A549 (cell line): ENCODE measurements around the gene RNF207. TPM values are rescaled to one million over a fixed set of nuclear protein-coding genes. Genes with fewer than 3 reads are reported as not detected.

Experiments
- ATAC-seq, 2 experiments: fragments of 200-7000 bp in 1 of 2; fragments of >200 bp in 1 of 2; cut with Nextera tagmentation in 1 of 2; cut with Tn5 transposase in 1 of 2; 3 replicates each; pipeline versions ENCODE4 v1.8.0 to v1.9.1; 2018 to 2020; ENCODE audit warnings: mild to moderate bottlenecking in 1 of 2, moderate library complexity in 1 of 2
- CTCF ChIA-PET: fragments of 300-600 bp; sonication (Branson Sonifier 250); formaldehyde crosslinking; extraction: SDS; loops from one replicate; lab custom pipeline; 2021; ENCODE audit warnings: antibody characterized with exemption, inconsistent platforms; lab: Yijun Ruan, JAX
- POLR2A ChIA-PET: fragments of 350-600 bp; formaldehyde crosslinking; extraction: SDS; loops from one replicate; lab custom pipeline; 2021; ENCODE audit warnings: antibody characterized with exemption, inconsistent platforms; lab: Yijun Ruan, JAX
- DNase-seq, 2 experiments: peaks; one replicate each; pipeline versions ENCODE4 v3.0.0 to v3.0.0-alpha.2; 2011 to 2016; ENCODE audit warnings: low read depth in 1 of 2, low spot score in 1 of 2
- FAIRE-seq: peaks from 2 replicates; lab custom pipeline; 2011; peaks lifted over from hg19 to GRCh38; lab: Jason Lieb, UNC
- H3K27ac ChIP-seq, 2 experiments: fragments of >200 bp; sonication (Bioruptor Twin); formaldehyde crosslinking; 3 replicates each; pipeline ENCODE4 v1.5.1; 2016 to 2017
- H3K4me1 ChIP-seq: fragments of >200 bp; sonication (Bioruptor Twin); formaldehyde crosslinking; 3 replicates; pipeline ENCODE4 v1.6.1; 2016
- H3K4me2 ChIP-seq: fragments of >200 bp; sonication (Bioruptor Twin); formaldehyde crosslinking; 3 replicates; pipeline ENCODE4 v1.6.1; 2016
- H3K4me3 ChIP-seq: fragments of >200 bp; sonication (Bioruptor Twin); formaldehyde crosslinking; 3 replicates; pipeline ENCODE4 v1.5.1; 2016
- H3K9me3 ChIP-seq: fragments of >200 bp; sonication (Bioruptor Twin); formaldehyde crosslinking; 3 replicates; pipeline ENCODE4 v1.6.1; 2016
- BCL3 ChIP-seq: fragments of >200 bp; sonication (Bioruptor Twin); formaldehyde crosslinking; IDR thresholded peaks from 3 replicates; pipeline ENCODE4 v1.6.1; 2016
- CHD2 ChIP-seq: fragments of 150-350 bp; IDR thresholded peaks from 2 replicates; pipeline ENCODE4 v1.6.1; 2014; ENCODE audit warnings: low read length; ENCODE audit not compliant: partially characterized antibody
- CTCF ChIP-seq: fragments of >200 bp; sonication (Bioruptor Twin); formaldehyde crosslinking; IDR thresholded peaks from 3 replicates; pipeline ENCODE4 v1.5.1; 2016
- GATA3 ChIP-seq: IDR thresholded peaks from 2 replicates; pipeline ENCODE4 v1.6.1; 2012; ENCODE audit warnings: borderline replicate concordance
- HMGXB4 ChIP-seq: fragments of 250-450 bp; sonication (Bioruptor Pico); IDR thresholded peaks from 2 replicates; pipeline ENCODE4 v1.5.0; 2021; ENCODE audit warnings: mild to moderate bottlenecking, moderate library complexity, borderline replicate concordance
- KDM1A ChIP-seq: fragments of 200-600 bp; sonication (generic); IDR thresholded peaks from 2 replicates; pipeline ENCODE4 v1.6.1; 2016; ENCODE audit warnings: low read depth, mild to moderate bottlenecking
- NPAS2 ChIP-seq: fragments of 250-450 bp; sonication (Bioruptor Pico); IDR thresholded peaks from 2 replicates; pipeline ENCODE4 v1.8.0; 2022; ENCODE audit warnings: mild to moderate bottlenecking, moderate library complexity, borderline replicate concordance
- POLR2AphosphoS2 ChIP-seq: conservative IDR thresholded peaks from 2 replicates; pipeline ENCODE4 v1.6.1; 2012; ENCODE audit warnings: low read length, improper control_type of control experiment, inconsistent platforms
- RAD21 ChIP-seq, 2 experiments: fragments of >200 bp in 1 of 2; sonication (Bioruptor Twin) in 1 of 2; formaldehyde crosslinking in 1 of 2; IDR thresholded peaks in 1 of 2; conservative IDR thresholded peaks in 1 of 2; 2 replicates in 1 of 2; 3 replicates in 1 of 2; pipeline ENCODE4 v1.6.1; 2012 to 2018; ENCODE audit warnings: inconsistent platforms in 1 of 2
- RCOR1 ChIP-seq: fragments of 150-350 bp; IDR thresholded peaks from 2 replicates; pipeline ENCODE4 v1.6.1; 2014; ENCODE audit warnings: antibody characterized with exemption, low read length, low read depth
- RFX5 ChIP-seq: fragments of 450-650 bp; IDR thresholded peaks from 2 replicates; pipeline ENCODE4 v1.7.1; 2014; ENCODE audit warnings: antibody characterized with exemption, mild to moderate bottlenecking, moderate library complexity
- SMC3 ChIP-seq: fragments of >200 bp; sonication (Bioruptor Twin); formaldehyde crosslinking; IDR thresholded peaks from 3 replicates; pipeline ENCODE4 v1.6.1; 2018; ENCODE audit warnings: inconsistent platforms
- TFCP2L1 ChIP-seq: fragments of 250-450 bp; sonication (Bioruptor Pico); IDR thresholded peaks from 2 replicates; pipeline ENCODE4 v1.5.0; 2021; ENCODE audit warnings: mild to moderate bottlenecking
- ZSCAN20 ChIP-seq: fragments of 250-450 bp; sonication (Bioruptor Pico); IDR thresholded peaks from 2 replicates; pipeline ENCODE4 v1.8.0; 2022; ENCODE audit warnings: mild to moderate bottlenecking, moderate library complexity
- WGBS: methylation state at CpG from one replicate; pipeline ENCODE4 v1.1.6; 2017; ENCODE audit errors: missing lambda C conversion rate; 5-methylcytosine and 5-hydroxymethylcytosine counted together
- polyA plus RNA-seq, 4 experiments: library from polyadenylated mRNA; depleted of rRNA in 3 of 4; stranded (reverse); fragments of >200 nt; fragmentation: RNase III in 1 of 4; extraction: RNeasy Plus Mini Kit Qiagen cat#74134 plus additional on column Dnase treatment in 1 of 4; gene quantifications; 2 replicates in 3 of 4; 3 replicates in 1 of 4; pipeline ENCODE4 v1.2.3, GENCODE V29; 2011 to 2017

The RNF207 gene
- polyA plus RNA-seq, 2 of the 4 experiments (the other 2 are of a cell fraction) = 11.3 to 24.6 TPM

GRCh38 chr1:6183520-6183989 is 22.4 kb upstream of the RNF207 start:
- no peak for FAIRE-seq
- 44% methylated on average over 6 of the region's 6 CpGs for WGBS
- TF ChIP-seq TFCP2L1 (CRISPR knock-in tag) = no peak
- no peak for TF ChIP-seq ZSCAN20 (CRISPR knock-in tag)
- TF ChIP-seq KDM1A = no peak
- no peak for TF ChIP-seq HMGXB4
- no peak for TF ChIP-seq GATA3
- TF ChIP-seq NPAS2 (CRISPR knock-in tag) = no peak
- ATAC-seq = peak; percentile 59 to 76; a peak in 5 of 6 replicates
- H3K4me3 ChIP-seq = no peak overlapping the region
- H3K4me2 ChIP-seq = 0 out of 3 replicates have a peak overlapping the region, but pooled peaks have one; percentile 25
- ChIA-PET POLR2A (no interaction called here), CTCF (interaction anchor here (1.0 to 1.6 kb wide), 4 partner anchors 14 to 62 kb away, joined by 3 to 6 read pairs (median 5); partner anchors contain the start of gene RNF207)
- no peak overlapping the region for H3K27ac ChIP-seq
- peaks cover 15% of the 10 kb centered on the region for H3K4me1 ChIP-seq
- H3K9me3 ChIP-seq = no peaks in the 10 kb centered on the region
- DNase-seq = peak in 1 of 2 experiments; percentile 52

- WGBS = 79% methylated on average over 13 of the region's 13 CpGs
- Histone ChIP-seq H3K4me1 (peaks cover 9% of the 10 kb centered on the region), H3K4me3 (no peak overlapping the region), H3K27ac (no peak overlapping the region), H3K9me3 (no peaks in the 10 kb centered on the region), H3K4me2 (no peak overlapping the region)
- POLR2A ChIA-PET = interaction anchor here (0.5 kb wide), 1 partner anchor 306 kb away, joined by 4 read pairs; no protein-coding TSS in a partner anchor
- DNase-seq = no peak
- ATAC-seq = peak in 1 of 2 experiments; percentile 9; a peak in 3 of 6 replicates
- no peak for FAIRE-seq
- CTCF ChIA-PET = interaction anchor here (1.0 to 1.6 kb wide), 3 partner anchors 14 to 61 kb away, joined by 3 to 4 read pairs (median 3); no protein-coding TSS in a partner anchor
- peak; percentile 50; the same call in 1 of the 2 replicates for TF ChIP-seq POLR2AphosphoS2
- TF ChIP-seq RCOR1 = no peak
These were observed 21.7 kb upstream of the RNF207 start for GRCh38 chr1:6184083-6184783.

GRCh38 chr1:6185151-6185550 is 20.8 kb upstream of the RNF207 start:
- 92% methylated on average over 3 of the region's 3 CpGs for WGBS
- FAIRE-seq (no peak), DNase-seq (no peak), ATAC-seq (no peak)
- Histone ChIP-seq H3K4me1 (peaks cover 9% of the 10 kb centered on the region; the same call in 2 of the 3 replicates), H3K4me3 (no peak overlapping the region), H3K27ac (no peak overlapping the region), H3K4me2 (no peak overlapping the region), H3K9me3 (no peaks in the 10 kb centered on the region)
- TF ChIP-seq RFX5 (no peak), CHD2 (no peak)
- POLR2A ChIA-PET = interaction anchor here (1.0 kb wide), 1 partner anchor 19 kb away, joined by 3 read pairs; no protein-coding TSS in a partner anchor
- CTCF ChIA-PET = interaction anchor here (1.0 to 1.6 kb wide), 8 partner anchors 8 to 192 kb away, joined by 3 to 9 read pairs (median 6); partner anchors contain the start of gene RPL22

GRCh38 chr1:6185635-6186382 is 20.1 kb upstream of the RNF207 start:
- FAIRE-seq = no peak
- ChIA-PET CTCF (interaction anchor here (1.0 to 1.6 kb wide), 8 partner anchors 9 to 193 kb away, joined by 3 to 9 read pairs (median 6); partner anchors contain the start of gene RPL22), POLR2A (interaction anchor here (1.0 kb wide), 1 partner anchor 19 kb away, joined by 3 read pairs; no protein-coding TSS in a partner anchor)
- TF ChIP-seq RAD21 (conservative IDR thresholded peaks at IDR 0.05 in 1 of 2, IDR thresholded peaks at IDR 0.05 in 1 of 2) (peak; percentile 25 to 40; a peak in 2 of 5 replicates), CTCF (peak; percentile 52), BCL3 (no peak), SMC3 (peak; percentile 35; the same call in 1 of the 3 replicates)
- no peak for ATAC-seq
- no peak overlapping the region for H3K4me3 ChIP-seq
- H3K4me1 ChIP-seq = peaks cover 9% of the 10 kb centered on the region; the same call in 2 of the 3 replicates
- H3K9me3 ChIP-seq = no peaks in the 10 kb centered on the region
- no peak overlapping the region for H3K4me2 ChIP-seq
- H3K27ac ChIP-seq = no peak overlapping the region
- no peak for DNase-seq
- WGBS = 71% methylated on average over 10 of the region's 10 CpGs
